Activated naive CD8-positive, alpha-beta T cell (primary cell): ENCODE data around the gene FAAH.

Experiments
- H3K27ac Mint-ChIP-seq: one replicate; pipeline ENCODE4 v1.8.0; 2021; ENCODE audit warnings: mixed read lengths
- H3K27me3 Mint-ChIP-seq: one replicate; pipeline ENCODE4 v1.8.0; 2021; ENCODE audit warnings: mixed read lengths
- H3K36me3 Mint-ChIP-seq: one replicate; pipeline ENCODE4 v1.8.0; 2021; ENCODE audit warnings: mixed read lengths
- H3K4me1 Mint-ChIP-seq: one replicate; pipeline ENCODE4 v1.8.0; 2021; ENCODE audit warnings: low read depth, mixed read lengths
- H3K4me3 Mint-ChIP-seq: one replicate; pipeline ENCODE4 v1.8.0; 2021; ENCODE audit warnings: mild to moderate bottlenecking, mixed read lengths
- H3K9me3 Mint-ChIP-seq: one replicate; pipeline ENCODE4 v1.8.0; 2021; ENCODE audit warnings: low read depth, mixed read lengths

FAAH gene

GRCh38 chr1:46447499-46448108 lies 53.5 kb downstream of the FAAH start:
- Mint-ChIP-seq H3K27me3 (peaks cover 36% of the 10 kb centered on the region), H3K36me3 (no peaks in the 10 kb centered on the region), H3K4me1 (peaks cover 18% of the 10 kb centered on the region), H3K27ac (no peak overlapping the region), H3K9me3 (no peaks in the 10 kb centered on the region), H3K4me3 (peak overlapping the region; percentile 42)

GRCh38 chr1:46448109-46448911 lies 54.2 kb downstream of the FAAH start:
- no peaks in the 10 kb centered on the region for H3K9me3 Mint-ChIP-seq
- H3K36me3 Mint-ChIP-seq, result no peaks in the 10 kb centered on the region
- peaks cover 15% of the 10 kb centered on the region for H3K4me1 Mint-ChIP-seq
- H3K27me3 Mint-ChIP-seq, result peaks cover 37% of the 10 kb centered on the region
- H3K27ac Mint-ChIP-seq, result no peak overlapping the region
- H3K4me3 Mint-ChIP-seq, result peak overlapping the region; percentile 74

GRCh38 chr1:46449223-46450159 lies 55.4 kb downstream of the FAAH start:
- H3K36me3 Mint-ChIP-seq, result no peaks in the 10 kb centered on the region
- no peak overlapping the region for H3K4me3 Mint-ChIP-seq
- no peak overlapping the region for H3K27ac Mint-ChIP-seq
- H3K4me1 Mint-ChIP-seq, result peaks cover 14% of the 10 kb centered on the region
- H3K9me3 Mint-ChIP-seq, result no peaks in the 10 kb centered on the region
- H3K27me3 Mint-ChIP-seq, result peaks cover 36% of the 10 kb centered on the region

- Mint-ChIP-seq H3K9me3 (no peaks in the 10 kb centered on the region), H3K27ac (no peak overlapping the region), H3K27me3 (peaks cover 38% of the 10 kb centered on the region), H3K4me1 (peaks cover 14% of the 10 kb centered on the region), H3K36me3 (no peaks in the 10 kb centered on the region), H3K4me3 (no peak overlapping the region)
Measured at GRCh38 chr1:46450160-46450517, 56.0 kb downstream of the FAAH start.

- Mint-ChIP-seq H3K27ac (no peak overlapping the region), H3K9me3 (no peaks in the 10 kb centered on the region), H3K27me3 (peaks cover 28% of the 10 kb centered on the region), H3K4me3 (no peak overlapping the region), H3K36me3 (no peaks in the 10 kb centered on the region), H3K4me1 (peaks cover 11% of the 10 kb centered on the region)
Measured at GRCh38 chr1:46451948-46452930, 58.1 kb downstream of the FAAH start.

GRCh38 chr1:46452931-46453325 lies 58.8 kb downstream of the FAAH start:
- Mint-ChIP-seq H3K36me3 (no peaks in the 10 kb centered on the region), H3K9me3 (no peaks in the 10 kb centered on the region), H3K4me3 (no peak overlapping the region), H3K27me3 (peaks cover 23% of the 10 kb centered on the region), H3K4me1 (peaks cover 6% of the 10 kb centered on the region), H3K27ac (no peak overlapping the region)

GRCh38 chr1:46453449-46453848 lies 59.3 kb downstream of the FAAH start:
- H3K36me3 Mint-ChIP-seq, result no peaks in the 10 kb centered on the region
- no peaks in the 10 kb centered on the region for H3K9me3 Mint-ChIP-seq
- H3K4me1 Mint-ChIP-seq, result peaks cover 4% of the 10 kb centered on the region
- H3K4me3 Mint-ChIP-seq, result no peak overlapping the region
- H3K27ac Mint-ChIP-seq, result no peak overlapping the region
- peaks cover 22% of the 10 kb centered on the region for H3K27me3 Mint-ChIP-seq

GRCh38 chr1:46455951-46456350 lies 61.8 kb downstream of the FAAH start:
- H3K9me3 Mint-ChIP-seq, result no peaks in the 10 kb centered on the region
- no peak overlapping the region for H3K4me3 Mint-ChIP-seq
- no peak overlapping the region for H3K27ac Mint-ChIP-seq
- no peaks in the 10 kb centered on the region for H3K36me3 Mint-ChIP-seq
- peaks cover 10% of the 10 kb centered on the region for H3K27me3 Mint-ChIP-seq
- no peaks in the 10 kb centered on the region for H3K4me1 Mint-ChIP-seq

- peaks cover 8% of the 10 kb centered on the region for H3K27me3 Mint-ChIP-seq
- no peaks in the 10 kb centered on the region for H3K4me1 Mint-ChIP-seq
- no peaks in the 10 kb centered on the region for H3K36me3 Mint-ChIP-seq
- no peak overlapping the region for H3K4me3 Mint-ChIP-seq
- H3K27ac Mint-ChIP-seq, result no peak overlapping the region
- H3K9me3 Mint-ChIP-seq, result no peaks in the 10 kb centered on the region
Measured at GRCh38 chr1:46456411-46456963, 62.4 kb downstream of the FAAH start.

- Mint-ChIP-seq H3K36me3 (no peaks in the 10 kb centered on the region), H3K4me3 (no peak overlapping the region), H3K4me1 (no peaks in the 10 kb centered on the region), H3K9me3 (no peaks in the 10 kb centered on the region), H3K27ac (no peak overlapping the region), H3K27me3 (peaks cover 8% of the 10 kb centered on the region)
Measured at GRCh38 chr1:46457178-46457577, 63.1 kb downstream of the FAAH start.

- no peak overlapping the region for H3K4me3 Mint-ChIP-seq
- no peaks in the 10 kb centered on the region for H3K4me1 Mint-ChIP-seq
- peaks cover 11% of the 10 kb centered on the region for H3K27me3 Mint-ChIP-seq
- H3K9me3 Mint-ChIP-seq, result no peaks in the 10 kb centered on the region
- H3K36me3 Mint-ChIP-seq, result no peaks in the 10 kb centered on the region
- H3K27ac Mint-ChIP-seq, result no peak overlapping the region
Measured at GRCh38 chr1:46458190-46458589, 64.1 kb downstream of the FAAH start.

- Mint-ChIP-seq H3K27me3 (peaks cover 12% of the 10 kb centered on the region), H3K36me3 (no peaks in the 10 kb centered on the region), H3K9me3 (no peaks in the 10 kb centered on the region)
Measured at GRCh38 chr1:46458846-46459245, 64.7 kb downstream of the FAAH start.

GRCh38 chr1:46459315-46459714 lies 65.2 kb downstream of the FAAH start:
- no peak overlapping the region for H3K4me3 Mint-ChIP-seq
- peaks cover 16% of the 10 kb centered on the region for H3K27me3 Mint-ChIP-seq
- no peaks in the 10 kb centered on the region for H3K9me3 Mint-ChIP-seq
- H3K4me1 Mint-ChIP-seq, result no peaks in the 10 kb centered on the region
- H3K27ac Mint-ChIP-seq, result no peak overlapping the region
- no peaks in the 10 kb centered on the region for H3K36me3 Mint-ChIP-seq

More at GRCh38 chr1:46458846-46459245, 64.7 kb downstream of the FAAH start:
- Mint-ChIP-seq H3K4me3 (no peak overlapping the region), H3K4me1 (no peaks in the 10 kb centered on the region), H3K27ac (no peak overlapping the region)
